ENCODE results near the gene FFAR3. TPM values are rescaled to one million over a fixed set of nuclear protein-coding genes. Genes with fewer than 3 reads are reported as not detected.

The FFAR3 gene
- total and polyA plus RNA-seq, 2 donors (not counting 3 experiments of a cell fraction or from before 2014, with no cell fraction given): not detected

DNA sequence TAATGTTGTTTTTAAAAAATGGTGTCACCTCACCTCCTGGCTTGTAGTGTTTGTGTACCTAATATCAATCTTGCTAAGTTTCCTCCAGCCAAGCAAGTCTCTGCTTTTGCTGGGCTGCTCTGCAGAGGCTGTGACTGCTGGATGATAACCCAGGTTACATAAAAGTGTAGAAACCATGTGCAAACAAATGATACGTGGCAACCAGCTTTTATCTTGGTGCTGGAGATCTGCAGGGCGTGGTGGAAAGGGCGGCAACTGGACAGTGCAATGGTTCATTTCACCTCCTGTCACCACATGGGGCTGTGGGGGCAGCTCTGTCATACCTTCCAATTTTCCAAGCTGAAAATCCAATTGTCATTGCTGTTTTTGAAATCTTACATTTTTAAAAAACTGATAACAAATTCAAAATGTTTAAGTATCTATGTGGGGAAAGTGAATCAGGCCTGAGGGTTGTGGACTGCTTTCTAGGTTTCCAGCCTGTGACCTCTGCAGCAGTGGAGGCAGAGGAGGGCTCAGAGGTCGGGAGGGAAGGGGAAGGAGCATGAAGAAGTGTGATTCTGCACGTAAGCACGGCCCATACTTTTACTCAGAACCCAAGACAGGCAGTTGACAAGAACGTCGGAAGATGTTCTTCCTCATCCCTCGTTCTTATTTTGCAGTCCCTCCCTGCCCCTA lies 22.3 kb downstream of the FFAR3 start:
- BruUV-seq (replicated peaks): no TSS peak
- no peaks in the 10 kb centered on the region for H3K36me3 ChIP-seq (ENCODE audit: control insufficient read depth in 2 of 2, extremely low read depth in 1 of 2, insufficient read depth in 2 of 2, low read length in 2 of 2)
- no peak overlapping the region for H3K27ac ChIP-seq (ENCODE audit: insufficient read depth, low read depth, low read length)
- H3K79me2 ChIP-seq (ENCODE audit: control insufficient read depth, insufficient read depth, low read length): no peaks in the 10 kb centered on the region
- ChIA-PET CTCF (no interaction called here), POLR2A (no interaction called here)
- no peak overlapping the region for H3K4me3 ChIP-seq (replicated peaks in 1 of 3; ENCODE audit: insufficient read depth in 1 of 3, low read depth in 1 of 3, low read length in 3 of 3)
- no peak for TF ChIP-seq GATA2 (IDR thresholded peaks at IDR 0.05; ENCODE audit: insufficient read depth, insufficient read length, low read depth, low read length)
- TF ChIP-seq POLR2A (IDR thresholded peaks at IDR 0.05; ENCODE audit: low read depth, low read length): no peak
- no peak for TF ChIP-seq MYC (IDR thresholded peaks at IDR 0.05; ENCODE audit: low read depth, low read length)
- no peak for TF ChIP-seq FOS (IDR thresholded peaks at IDR 0.05; ENCODE audit: borderline replicate concordance, insufficient read depth, low read length)
- TF ChIP-seq JUN (IDR thresholded peaks at IDR 0.05; ENCODE audit: borderline replicate concordance, insufficient read depth, insufficient read length, low read depth): no peak
- TF ChIP-seq MAX (IDR thresholded peaks at IDR 0.05; ENCODE audit: insufficient read depth, insufficient read length): no peak
- TF ChIP-seq CTCF (IDR thresholded peaks at IDR 0.05; ENCODE audit: extremely low read depth in 1 of 2, insufficient read depth in 1 of 2, low read depth in 1 of 2, low read length in 2 of 2): no peak
- TF ChIP-seq POLR2AphosphoS5 (IDR thresholded peaks at IDR 0.05; ENCODE audit: insufficient read depth, low read depth, low read length): no peak
- no peak for TF ChIP-seq EZH2 (IDR thresholded peaks at IDR 0.05; ENCODE audit: borderline replicate concordance, low read depth, low read length, severe bottlenecking)
- H3K9me3 ChIP-seq (replicated peaks; ENCODE audit: control insufficient read depth, insufficient read depth, low read length): no peaks in the 10 kb centered on the region
- no peaks in the 10 kb centered on the region for H3K9me1 ChIP-seq (replicated peaks; ENCODE audit: control insufficient read depth, extremely low read depth, insufficient read depth, low read length)
- H3K9ac ChIP-seq (replicated peaks; ENCODE audit: extremely low read depth, insufficient read depth, low read length): no peak overlapping the region
- no peaks in the 10 kb centered on the region for H3K27me3 ChIP-seq (ENCODE audit: control insufficient read depth in 2 of 2, insufficient read depth in 2 of 2, low read length in 2 of 2)
- no peak overlapping the region for H3K4me2 ChIP-seq (ENCODE audit: insufficient read depth, low read length)
- DNase-seq (ENCODE audit: low read depth, low spot score): no peak
- H4K20me1 ChIP-seq (replicated peaks; ENCODE audit: control insufficient read depth, extremely low read depth, insufficient read depth, low read length): no peaks in the 10 kb centered on the region
- H3K4me1 ChIP-seq (ENCODE audit: control insufficient read depth, extremely low read depth, insufficient read depth, low read length): no peaks in the 10 kb centered on the region
- no peak for FAIRE-seq
- intact Hi-C loops (cut with micrococcal nuclease): no loop called here
- H2AFZ ChIP-seq (ENCODE audit: low read depth, low read length): no peak overlapping the region
- dilution Hi-C loops (cut with MboI; ENCODE audit: extremely low pct_ligation_motif_present, low sequenced_read_pairs): no loop called here

All from endothelial cell of umbilical vein (primary cell).